ENCODE results near the gene PDSS2.

DNA sequence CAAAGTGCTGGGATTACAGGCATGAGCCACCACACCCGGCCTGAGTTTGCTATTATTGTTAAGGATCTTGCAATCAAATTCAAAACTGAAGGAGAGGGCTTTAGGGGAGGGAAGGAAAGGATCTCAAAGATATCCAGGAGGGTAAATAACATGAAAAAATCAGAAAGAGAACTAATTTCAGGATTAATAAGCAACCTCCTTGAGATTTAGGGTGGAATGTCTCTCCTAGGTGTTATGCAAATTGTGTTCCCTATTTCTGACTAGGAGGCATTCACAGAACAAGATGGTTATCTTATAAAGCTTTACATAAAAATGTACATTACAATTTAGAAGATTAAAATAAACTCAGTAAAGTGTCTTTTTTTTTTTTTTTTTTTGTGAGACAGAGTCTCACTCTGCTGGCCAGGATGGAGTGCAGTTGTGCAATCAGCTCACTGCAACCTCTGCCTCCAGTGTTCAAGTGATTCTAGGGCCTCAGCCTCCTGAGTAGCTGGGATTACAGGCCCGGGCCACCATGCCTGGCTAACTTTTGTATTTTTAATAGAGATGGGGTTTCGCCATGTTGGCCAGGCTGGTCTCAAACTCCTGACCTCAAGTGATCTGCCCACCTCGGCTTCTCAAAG lies 252.0 kb downstream of the PDSS2 start:
- TF ChIP-seq POLR2AphosphoS5 (IDR thresholded peaks at IDR 0.05; ENCODE audit: low read depth, low read length) (no peak), TAF1 (IDR thresholded peaks at IDR 0.05; ENCODE audit: borderline replicate concordance, insufficient read depth, low read length) (no peak), SIN3A (IDR thresholded peaks at IDR 0.05; ENCODE audit: borderline replicate concordance, insufficient read depth, low read length) (no peak), FOXP2 (optimal IDR thresholded peaks at IDR 0.05; ENCODE audit: borderline replicate concordance, extremely low read depth, extremely low read length, insufficient read depth) (no peak)
- TF ChIP-seq, protein P1, sequence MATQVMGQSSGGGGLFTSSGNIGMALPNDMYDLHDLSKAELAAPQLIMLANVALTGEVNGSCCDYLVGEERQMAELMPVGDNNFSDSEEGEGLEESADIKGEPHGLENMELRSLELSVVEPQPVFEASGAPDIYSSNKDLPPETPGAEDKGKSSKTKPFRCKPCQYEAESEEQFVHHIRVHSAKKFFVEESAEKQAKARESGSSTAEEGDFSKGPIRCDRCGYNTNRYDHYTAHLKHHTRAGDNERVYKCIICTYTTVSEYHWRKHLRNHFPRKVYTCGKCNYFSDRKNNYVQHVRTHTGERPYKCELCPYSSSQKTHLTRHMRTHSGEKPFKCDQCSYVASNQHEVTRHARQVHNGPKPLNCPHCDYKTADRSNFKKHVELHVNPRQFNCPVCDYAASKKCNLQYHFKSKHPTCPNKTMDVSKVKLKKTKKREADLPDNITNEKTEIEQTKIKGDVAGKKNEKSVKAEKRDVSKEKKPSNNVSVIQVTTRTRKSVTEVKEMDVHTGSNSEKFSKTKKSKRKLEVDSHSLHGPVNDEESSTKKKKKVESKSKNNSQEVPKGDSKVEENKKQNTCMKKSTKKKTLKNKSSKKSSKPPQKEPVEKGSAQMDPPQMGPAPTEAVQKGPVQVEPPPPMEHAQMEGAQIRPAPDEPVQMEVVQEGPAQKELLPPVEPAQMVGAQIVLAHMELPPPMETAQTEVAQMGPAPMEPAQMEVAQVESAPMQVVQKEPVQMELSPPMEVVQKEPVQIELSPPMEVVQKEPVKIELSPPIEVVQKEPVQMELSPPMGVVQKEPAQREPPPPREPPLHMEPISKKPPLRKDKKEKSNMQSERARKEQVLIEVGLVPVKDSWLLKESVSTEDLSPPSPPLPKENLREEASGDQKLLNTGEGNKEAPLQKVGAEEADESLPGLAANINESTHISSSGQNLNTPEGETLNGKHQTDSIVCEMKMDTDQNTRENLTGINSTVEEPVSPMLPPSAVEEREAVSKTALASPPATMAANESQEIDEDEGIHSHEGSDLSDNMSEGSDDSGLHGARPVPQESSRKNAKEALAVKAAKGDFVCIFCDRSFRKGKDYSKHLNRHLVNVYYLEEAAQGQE (IDR thresholded peaks at IDR 0.05; ENCODE audit: insufficient read depth in 1 of 2, low read depth in 2 of 2, low read length in 2 of 2) = no peak

All from PFSK-1 (cell line).